KMS-11 (cell line): Measurements from ENCODE around the gene WDR18.

Source experiments
- H2AFZ ChIP-seq: fragments of 200-600 bp; sonication (generic); 2 replicates; pipeline ENCODE4 v1.6.1; 2016; ENCODE audit warnings: antibody characterized with exemption, mixed run types, low read depth
- H3K27ac ChIP-seq: fragments of 200-600 bp; sonication (generic); 2 replicates; pipeline ENCODE4 v1.6.1; 2016; ENCODE audit warnings: mild to moderate bottlenecking, mixed run types
- H3K27me3 ChIP-seq: fragments of 200-600 bp; sonication (generic); 2 replicates; pipeline ENCODE4 v1.6.1; 2017; ENCODE audit warnings: mild to moderate bottlenecking, low read depth, mixed run types, moderate library complexity; ENCODE audit not compliant: insufficient read depth
- H3K36me3 ChIP-seq: fragments of 200-600 bp; sonication (generic); 2 replicates; pipeline ENCODE4 v1.6.1; 2017; ENCODE audit warnings: mild to moderate bottlenecking, mixed run types; ENCODE audit not compliant: insufficient read depth
- H3K4me1 ChIP-seq: fragments of 200-600 bp; sonication (generic); 2 replicates; pipeline ENCODE4 v1.6.1; 2016; ENCODE audit warnings: mild to moderate bottlenecking, low read depth, mixed run types; ENCODE audit not compliant: poor library complexity, severe bottlenecking
- H3K4me2 ChIP-seq: fragments of 200-600 bp; sonication (generic); 2 replicates; pipeline ENCODE4 v1.7.0; 2016; ENCODE audit warnings: mild to moderate bottlenecking, mixed run types
- H3K4me3 ChIP-seq: fragments of 200-600 bp; sonication (generic); IDR thresholded peaks from 2 replicates; pipeline ENCODE4 v1.6.1; 2017; ENCODE audit warnings: low read depth, low read length, mixed read lengths; ENCODE audit not compliant: insufficient read depth
- H3K79me2 ChIP-seq: fragments of 200-600 bp; sonication (generic); 2 replicates; pipeline ENCODE4 v1.6.1; 2016; ENCODE audit warnings: low read depth, mixed run types; ENCODE audit not compliant: insufficient read depth
- H3K9ac ChIP-seq: fragments of 200-600 bp; sonication (generic); 2 replicates; pipeline ENCODE4 v1.6.1; 2016; ENCODE audit warnings: mild to moderate bottlenecking, mixed run types
- H4K20me1 ChIP-seq: fragments of 200-600 bp; sonication (generic); 2 replicates; pipeline ENCODE4 v1.6.1; 2016; ENCODE audit warnings: mild to moderate bottlenecking, mixed run types; ENCODE audit not compliant: insufficient read depth
- CTCF ChIP-seq: fragments of 200-600 bp; sonication (generic); conservative IDR thresholded peaks from 2 replicates; pipeline ENCODE4 v1.6.1; 2017; ENCODE audit warnings: low read depth, mild to moderate bottlenecking, antibody characterized with exemption, low read length, moderate library complexity, mixed read lengths

Gene WDR18

GRCh38 chr19:984165-984967 lies at the start of gene WDR18:
WDR18 (plus strand) TSS chr19:984345; CDS start chr19:984354, 9 bp downstream.
- Histone ChIP-seq H4K20me1 (no peaks in the 10 kb centered on the region), H3K79me2 (peaks cover 15% of the 10 kb centered on the region; the same call in 1 of the 2 replicates), H3K4me3 (no peak within 1 kb of the TSS), H3K4me2 (peak within 1 kb of the TSS; percentile 95), H3K27me3 (no peaks in the 10 kb centered on the region), H3K36me3 (no peaks in the 10 kb centered on the region), H3K4me1 (peaks cover 22% of the 10 kb centered on the region), H3K9ac (peak within 1 kb of the TSS; percentile 89), H2AFZ (peak within 1 kb of the TSS; percentile 92), H3K27ac (peak within 1 kb of the TSS; percentile 67)
- no peak for TF ChIP-seq CTCF

GRCh38 chr19:934865-935479 lies 49.2 kb upstream of the WDR18 start:
- Histone ChIP-seq H3K4me1 (peaks cover 3% of the 10 kb centered on the region), H3K79me2 (no peaks in the 10 kb centered on the region), H3K4me2 (no peak overlapping the region), H4K20me1 (no peaks in the 10 kb centered on the region), H3K36me3 (no peaks in the 10 kb centered on the region), H2AFZ (no peak overlapping the region), H3K9ac (no peak overlapping the region), H3K27me3 (no peaks in the 10 kb centered on the region), H3K27ac (no peak overlapping the region), H3K4me3 (no peak overlapping the region)
- TF ChIP-seq CTCF: no peak

- Histone ChIP-seq H3K4me1 (peaks cover 12% of the 10 kb centered on the region), H3K27me3 (no peaks in the 10 kb centered on the region), H3K4me2 (no peak overlapping the region), H3K36me3 (no peaks in the 10 kb centered on the region), H3K4me3 (no peak overlapping the region), H3K9ac (no peak overlapping the region), H3K79me2 (no peaks in the 10 kb centered on the region), H4K20me1 (no peaks in the 10 kb centered on the region), H2AFZ (no peak overlapping the region), H3K27ac (no peak overlapping the region)
- no peak for TF ChIP-seq CTCF
Observed at GRCh38 chr19:936175-936546, 48.0 kb upstream of the WDR18 start.

GRCh38 chr19:937259-937694 lies 46.9 kb upstream of the WDR18 start:
- Histone ChIP-seq H3K4me2 (no peak overlapping the region), H3K9ac (no peak overlapping the region), H3K27me3 (no peaks in the 10 kb centered on the region), H4K20me1 (no peaks in the 10 kb centered on the region), H3K4me1 (peaks cover 15% of the 10 kb centered on the region), H3K27ac (no peak overlapping the region), H3K79me2 (no peaks in the 10 kb centered on the region), H3K4me3 (no peak overlapping the region), H3K36me3 (no peaks in the 10 kb centered on the region), H2AFZ (no peak overlapping the region)
- TF ChIP-seq CTCF: no peak
